Liver (tissue), 9 donors: ENCODE measurements around the gene CLMN. TPM values are rescaled to one million over a fixed set of nuclear protein-coding genes. Genes with fewer than 3 reads are reported as not detected.

Source experiments
- DNase-seq: peaks from one replicate; pipeline ENCODE4 v3.0.0-alpha.2; 2017; ENCODE audit warnings: low spot score
- H3K27ac ChIP-seq, 2 donors: one replicate each; pipeline ENCODE4 v1.7.0; 2013; ENCODE audit warnings: inconsistent platforms in 2 of 2, low read length in 2 of 2, control low read depth in 1 of 2, low read depth in 1 of 2, mild to moderate bottlenecking in 1 of 2
- H3K27me3 ChIP-seq, 4 donors: one replicate each; pipeline versions ENCODE4 v1.6.1 to v1.7.0; 2013; ENCODE audit warnings: low read length in 3 of 4, inconsistent platforms in 1 of 4, mild to moderate bottlenecking in 1 of 4, moderate library complexity in 1 of 4; ENCODE audit not compliant: control insufficient read depth in 4 of 4, insufficient read depth in 4 of 4
- H3K36me3 ChIP-seq, 4 donors: one replicate each; pipeline versions ENCODE4 v1.6.1 to v1.7.0; 2013; ENCODE audit warnings: low read length in 3 of 4, mild to moderate bottlenecking in 3 of 4, low read depth in 1 of 4, moderate library complexity in 1 of 4; ENCODE audit not compliant: control insufficient read depth in 4 of 4, insufficient read depth in 3 of 4
- H3K4me1 ChIP-seq, 4 donors: one replicate each; pipeline versions ENCODE4 v1.6.1 to v1.7.0; 2013; ENCODE audit warnings: low read length in 3 of 4, mild to moderate bottlenecking in 3 of 4, moderate library complexity in 1 of 4; ENCODE audit not compliant: control insufficient read depth in 4 of 4, insufficient read depth in 4 of 4
- H3K4me3 ChIP-seq, 3 donors: one replicate each; pipeline versions ENCODE4 v1.6.1 to v1.7.0; 2013; ENCODE audit warnings: low read length in 3 of 3, control low read depth in 1 of 3, low read depth in 1 of 3, mild to moderate bottlenecking in 1 of 3
- H3K9ac ChIP-seq, 2 donors: one replicate each; pipeline ENCODE4 v1.7.0; 2013; ENCODE audit warnings: low read length in 2 of 2, mild to moderate bottlenecking in 2 of 2, moderate library complexity in 2 of 2, control low read depth in 1 of 2, low read depth in 1 of 2
- H3K9me3 ChIP-seq, 4 donors: one replicate each; pipeline versions ENCODE4 v1.6.1 to v1.7.0; 2013; ENCODE audit warnings: low read length in 3 of 4; ENCODE audit not compliant: control insufficient read depth in 4 of 4
- CTCF ChIP-seq: fragments of 150-350 bp; IDR thresholded peaks from 2 replicates; pipeline ENCODE4 v1.5.1; 2017; ENCODE audit warnings: improper control_type of control experiment, low read depth, low read length; ENCODE audit not compliant: missing input control
- EGR1 ChIP-seq, 2 donors: IDR thresholded peaks; 2 replicates each; pipeline ENCODE4 v1.6.1; 2016 to 2018; ENCODE audit warnings: antibody characterized with exemption in 2 of 2, low read depth in 2 of 2
- FOXA1 ChIP-seq: IDR thresholded peaks from 2 replicates; pipeline ENCODE4 v1.6.1; 2016; ENCODE audit warnings: antibody characterized with exemption
- FOXA2 ChIP-seq: IDR thresholded peaks from 2 replicates; pipeline ENCODE4 v1.6.1; 2016; ENCODE audit warnings: antibody characterized with exemption
- GABPA ChIP-seq, 2 donors: IDR thresholded peaks in 1 of 2; conservative IDR thresholded peaks in 1 of 2; 2 replicates each; pipeline ENCODE4 v1.6.1; 2016; ENCODE audit warnings: antibody characterized with exemption in 2 of 2, mild to moderate bottlenecking in 1 of 2, moderate library complexity in 1 of 2
- HNF4G ChIP-seq: IDR thresholded peaks from 2 replicates; pipeline ENCODE4 v1.6.1; 2016; ENCODE audit warnings: antibody characterized with exemption
- JUND ChIP-seq, 2 donors: IDR thresholded peaks; 2 replicates each; pipeline ENCODE4 v1.6.1; 2016; ENCODE audit warnings: antibody characterized with exemption in 2 of 2
- MAX ChIP-seq: IDR thresholded peaks from 2 replicates; pipeline ENCODE4 v1.6.1; 2016; ENCODE audit warnings: antibody characterized with exemption
- NR2F2 ChIP-seq: IDR thresholded peaks from 2 replicates; pipeline ENCODE4 v1.6.1; 2016; ENCODE audit warnings: antibody characterized with exemption
- RAD21 ChIP-seq, 2 donors: IDR thresholded peaks; 2 replicates each; pipeline ENCODE4 v1.6.1; 2016; ENCODE audit warnings: antibody characterized with exemption in 2 of 2, mild to moderate bottlenecking in 2 of 2
- REST ChIP-seq: IDR thresholded peaks from 2 replicates; pipeline ENCODE4 v1.6.1; 2016; ENCODE audit warnings: antibody characterized with exemption, mild to moderate bottlenecking
- RXRA ChIP-seq, 2 donors: IDR thresholded peaks; 2 replicates each; pipeline ENCODE4 v1.6.1; 2017 to 2018; ENCODE audit warnings: antibody characterized with exemption in 2 of 2, mild to moderate bottlenecking in 1 of 2
- SP1 ChIP-seq: IDR thresholded peaks from 2 replicates; pipeline ENCODE4 v1.6.1; 2018; ENCODE audit warnings: antibody characterized with exemption, mild to moderate bottlenecking
- TAF1 ChIP-seq: conservative IDR thresholded peaks from 2 replicates; pipeline ENCODE4 v1.6.1; 2016; ENCODE audit warnings: antibody characterized with exemption, mild to moderate bottlenecking
- YY1 ChIP-seq: IDR thresholded peaks from 2 replicates; pipeline ENCODE4 v1.6.1; 2016; ENCODE audit warnings: antibody characterized with exemption, mild to moderate bottlenecking
- ZBTB33 ChIP-seq: IDR thresholded peaks from 2 replicates; pipeline ENCODE4 v1.6.1; 2016; ENCODE audit warnings: antibody characterized with exemption
- WGBS: extraction: QIAGEN DNeasy Blood & Tissue Kit; methylation state at CpG from one replicate; pipeline ENCODE4 v1.1.7; 2013; 5-methylcytosine and 5-hydroxymethylcytosine counted together
- polyA plus RNA-seq, 2 donors: library from polyadenylated mRNA; stranded (reverse) in 1 of 2; unstranded in 1 of 2; fragments of 200-250 nt in 1 of 2; fragments of >200 nt in 1 of 2; fragmentation: Nextera tagmentation in 1 of 2; extraction: Ambion mirVana in 1 of 2; gene quantifications; one replicate each; pipeline versions ENCODE4 v1.2.1 to v1.2.3, GENCODE V29; 2013 to 2015
- total RNA-seq, 2 donors: library from RNA; depleted of rRNA; stranded (reverse); fragments of >200 nt; gene quantifications; one replicate each; pipeline ENCODE4 v1.2.3, GENCODE V29; 2014
- donor health status: healthy.
- donor health status: healthy.
- donor health status: healthy.
- donor health status: healthy.
- donor health status: healthy.

CLMN gene
- total and polyA plus RNA-seq, 4 donors, result 6.0 to 41.1 (median 24.1) TPM

- Histone ChIP-seq H3K4me1 (no peaks in the 10 kb centered on the region), H3K27ac (no peak overlapping the region), H3K4me3 (no peak overlapping the region), H3K27me3 (no peaks in the 10 kb centered on the region), H3K9ac (no peak overlapping the region), H3K36me3 (no peaks in the 10 kb centered on the region), H3K9me3 (no peaks in the 10 kb centered on the region)
- peak; percentile 47 for DNase-seq
- TF ChIP-seq HNF4G, result no peak
- TF ChIP-seq RAD21 (IDR thresholded peaks at IDR 0.05), result no peak
- no peak for TF ChIP-seq ZBTB33
- TF ChIP-seq FOXA2, result no peak
- no peak for TF ChIP-seq TAF1
- TF ChIP-seq MAX, result no peak
- no peak for TF ChIP-seq CTCF
- no peak for TF ChIP-seq SP1
- no peak for TF ChIP-seq REST
- no peak for TF ChIP-seq JUND (IDR thresholded peaks at IDR 0.05)
- no peak for TF ChIP-seq YY1
- TF ChIP-seq GABPA (IDR thresholded peaks at IDR 0.05 in 1 of 2, conservative IDR thresholded peaks at IDR 0.05 in 1 of 2), result no peak
- 59% methylated on average over 6 of the region's 6 CpGs for WGBS
These were observed 64.2 kb downstream of the CLMN start for GRCh38 chr14:95255487-95255886.

GRCh38 chr14:95255013-95255412 lies 64.7 kb downstream of the CLMN start:
- TF ChIP-seq FOXA1, result no peak
- no peak for TF ChIP-seq MAX
- no peak for TF ChIP-seq GABPA (IDR thresholded peaks at IDR 0.05 in 1 of 2, conservative IDR thresholded peaks at IDR 0.05 in 1 of 2)
- no peak for TF ChIP-seq REST
- no peak for TF ChIP-seq RAD21 (IDR thresholded peaks at IDR 0.05)
- TF ChIP-seq NR2F2, result no peak
- TF ChIP-seq EGR1 (IDR thresholded peaks at IDR 0.05; ENCODE audit: low read depth in 2 of 2), result no peak
- TF ChIP-seq RXRA (IDR thresholded peaks at IDR 0.05), result no peak
- TF ChIP-seq YY1, result no peak
- Histone ChIP-seq H3K9me3 (no peaks in the 10 kb centered on the region), H3K9ac (no peak overlapping the region), H3K27me3 (no peaks in the 10 kb centered on the region), H3K36me3 (no peaks in the 10 kb centered on the region), H3K27ac (no peak overlapping the region), H3K4me3 (no peak overlapping the region), H3K4me1 (peaks cover 0 to 3% (median 0%) of the 10 kb centered on the region in 4 donors)
- DNase-seq, result no peak
- WGBS, result 94% methylated on average over 4 of the region's 4 CpGs
